GM19193 (cell line): ENCODE data around the gene RAB19.

ENCODE experiments used
- POLR2A ChIP-seq: IDR thresholded peaks from 4 replicates; pipeline ENCODE4 v1.6.1; 2011; ENCODE audit not compliant: insufficient read depth, insufficient read length; ENCODE audit errors: extremely low read depth

The RAB19 gene

GRCh38 chr7:140458916-140459315, 55.1 kb downstream of the RAB19 start:
- TF ChIP-seq POLR2A = no peak

- no peak for TF ChIP-seq POLR2A
These were observed 59.3 kb downstream of the RAB19 start for GRCh38 chr7:140463111-140463510.

GRCh38 chr7:140475747-140476333, 72.0 kb downstream of the RAB19 start:
- TF ChIP-seq POLR2A = no peak

- no peak for TF ChIP-seq POLR2A
These were observed 72.9 kb downstream of the RAB19 start for GRCh38 chr7:140476698-140477261.
